Activated T-helper 1 cell treated with anti-CD3 and anti-CD28 coated beads, Interleukin-2, amount 50 U/mL, for 16 hours (primary cell): ENCODE results near the gene BMPR1B.

Source experiments
- DNase-seq, 2 donors: peaks; one replicate each; pipeline ENCODE4 v3.0.0-alpha.2; 2020; ENCODE audit warnings: low read depth in 1 of 2, low spot score in 1 of 2

The BMPR1B gene

DNA sequence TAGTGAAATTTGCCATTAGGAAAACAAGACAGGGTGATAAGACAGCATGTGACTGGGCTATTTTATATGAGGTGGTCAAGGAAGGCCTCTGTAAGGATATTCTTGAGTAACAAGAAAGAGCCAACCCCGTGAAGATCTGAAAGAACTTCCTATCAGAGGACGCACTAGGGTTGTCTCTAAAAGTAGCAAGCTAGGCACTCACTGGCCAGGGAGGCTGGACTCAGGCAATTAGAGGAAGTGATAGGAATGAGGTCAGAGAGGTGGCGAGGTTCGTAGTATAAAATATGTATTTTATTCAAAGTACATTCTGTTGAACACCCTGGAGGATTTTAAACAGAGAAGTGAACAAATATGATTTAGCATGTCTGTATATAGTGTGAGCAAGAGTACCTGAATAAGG, 4.6 kb downstream of the BMPR1B start:
- no peak for DNase-seq

DNA sequence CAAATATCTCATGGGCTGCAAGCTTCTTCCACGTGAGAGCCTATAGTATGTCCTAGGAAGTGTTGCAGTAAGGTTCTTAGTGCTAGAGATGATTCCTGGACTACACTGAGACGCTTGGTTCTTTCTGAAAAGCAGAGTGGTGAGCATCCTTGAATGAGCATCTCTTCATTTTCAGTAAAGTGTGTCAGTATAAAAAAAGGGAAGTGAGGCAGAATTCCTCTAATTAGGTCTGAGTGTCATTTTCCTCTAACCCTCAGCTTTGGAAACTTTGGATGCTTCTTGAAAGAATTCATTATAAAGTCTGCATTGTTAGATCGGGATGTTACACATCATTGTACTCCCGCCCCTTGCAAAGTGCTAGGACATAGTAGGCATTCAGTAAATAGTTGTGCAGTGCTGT, 5.2 kb downstream of the BMPR1B start:
- DNase-seq: no peak

DNA sequence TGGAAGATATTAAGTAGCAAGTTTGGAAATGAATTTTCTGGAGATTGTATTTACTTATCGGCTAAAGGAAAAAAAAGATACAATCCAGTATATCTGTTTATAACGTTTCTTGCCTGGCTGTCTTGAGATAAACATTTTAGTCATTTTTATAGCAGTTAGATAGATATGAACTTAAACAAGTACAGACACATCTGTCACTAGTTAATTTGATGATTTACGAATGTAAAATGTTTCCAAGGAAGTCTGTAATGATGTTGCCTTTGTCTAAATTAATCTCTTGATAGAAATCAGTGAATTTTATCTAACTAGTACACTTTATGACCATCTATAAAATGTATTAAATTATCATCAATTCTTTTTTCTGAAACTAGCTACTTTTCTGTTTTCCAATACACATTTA, 5.7 kb downstream of the BMPR1B start:
- DNase-seq: no peak

DNA sequence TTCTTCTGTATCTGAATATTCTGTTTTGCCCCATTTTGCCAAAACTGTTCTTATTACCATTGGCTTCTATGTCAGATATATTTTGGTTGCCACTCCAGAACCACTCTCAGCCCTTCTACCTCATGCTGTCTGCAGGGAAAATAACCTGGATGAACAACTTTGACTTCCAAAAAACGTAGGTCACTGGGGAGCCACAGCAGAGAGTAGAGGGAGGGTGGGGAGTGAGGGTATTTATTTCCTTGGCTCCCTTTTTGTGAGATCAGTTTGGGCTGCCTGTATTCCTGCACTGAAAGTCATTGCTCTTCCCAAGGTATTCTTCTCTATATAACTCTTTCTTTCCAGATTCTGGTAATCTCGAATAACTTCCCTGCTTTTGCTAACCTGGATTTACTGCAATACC, 6.3 kb downstream of the BMPR1B start:
- no peak for DNase-seq

DNA sequence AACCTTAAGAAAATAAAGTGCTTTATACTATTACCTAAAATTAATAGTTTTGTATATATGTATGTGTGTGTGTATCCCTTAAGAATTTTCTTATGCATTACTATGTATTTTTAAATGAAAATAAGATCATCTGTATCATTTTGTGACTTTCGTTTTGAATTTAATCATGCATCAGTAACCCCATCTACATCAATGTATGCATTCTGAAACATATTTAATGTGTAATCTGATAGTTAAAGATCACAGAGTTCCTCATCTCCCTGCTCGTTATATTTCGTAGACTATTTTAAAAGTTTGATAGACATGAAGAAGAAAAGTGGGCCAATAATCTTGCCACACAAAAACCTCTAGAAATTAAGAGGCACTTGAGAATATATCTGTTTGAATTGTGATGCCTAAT, 7.4 kb downstream of the BMPR1B start:
- DNase-seq: no peak

DNA sequence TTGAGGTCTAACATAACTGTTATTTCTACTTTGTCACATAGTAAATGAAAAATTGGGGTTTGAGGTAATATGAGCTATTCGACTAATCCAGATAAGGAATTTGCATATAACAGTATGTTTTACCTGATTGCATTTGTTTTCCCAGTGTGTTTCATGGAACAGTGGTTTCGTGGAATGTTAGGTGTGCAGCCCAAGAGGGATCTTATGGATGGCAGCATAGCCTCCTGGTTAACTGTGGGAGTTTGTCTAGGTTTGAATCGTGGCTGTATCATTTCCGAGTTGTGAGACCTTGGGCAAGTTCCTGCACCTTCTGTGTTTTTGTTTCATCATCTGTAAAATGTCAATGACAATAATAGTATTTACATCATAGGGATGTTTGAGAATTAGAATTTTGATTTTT, 7.9 kb downstream of the BMPR1B start:
- no peak for DNase-seq

DNA sequence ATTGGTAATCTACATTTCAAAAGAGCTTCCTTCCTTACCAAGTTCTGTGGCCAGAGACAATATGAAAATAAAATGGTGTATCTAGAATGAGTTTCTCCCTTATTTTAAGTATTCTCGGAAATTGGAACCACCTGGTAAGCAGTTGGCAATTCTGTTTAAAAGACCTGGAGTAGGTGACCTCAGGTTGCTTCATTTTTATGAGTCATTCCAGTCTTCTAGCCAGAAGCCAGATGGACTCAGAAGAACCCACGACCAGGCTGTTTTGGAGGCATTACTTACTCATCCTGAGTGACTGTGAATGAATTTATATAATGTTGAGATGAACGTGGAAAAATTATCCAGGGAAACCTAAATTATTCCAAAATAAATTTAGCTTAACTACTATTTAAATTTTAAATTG, 9.1 kb downstream of the BMPR1B start:
- no peak for DNase-seq

DNA sequence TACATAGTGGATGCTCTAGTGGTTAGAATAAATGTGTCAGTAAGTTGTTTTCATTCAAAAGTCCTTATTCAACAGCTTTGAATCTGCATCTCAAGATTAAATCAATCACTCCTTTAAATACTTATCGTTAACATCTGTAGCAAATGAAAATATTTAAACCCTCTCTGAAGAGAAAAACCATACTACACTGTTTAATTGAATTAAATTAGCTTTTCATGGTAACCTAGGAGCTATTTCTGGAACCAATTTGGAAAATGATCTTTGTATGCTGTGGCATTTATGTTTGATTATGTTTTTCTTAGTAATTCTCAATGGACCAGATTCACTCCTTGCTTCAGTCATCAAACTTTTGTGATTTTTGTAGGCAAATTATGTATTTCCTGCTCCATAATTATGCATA, 9.7 kb downstream of the BMPR1B start:
- no peak for DNase-seq

DNA sequence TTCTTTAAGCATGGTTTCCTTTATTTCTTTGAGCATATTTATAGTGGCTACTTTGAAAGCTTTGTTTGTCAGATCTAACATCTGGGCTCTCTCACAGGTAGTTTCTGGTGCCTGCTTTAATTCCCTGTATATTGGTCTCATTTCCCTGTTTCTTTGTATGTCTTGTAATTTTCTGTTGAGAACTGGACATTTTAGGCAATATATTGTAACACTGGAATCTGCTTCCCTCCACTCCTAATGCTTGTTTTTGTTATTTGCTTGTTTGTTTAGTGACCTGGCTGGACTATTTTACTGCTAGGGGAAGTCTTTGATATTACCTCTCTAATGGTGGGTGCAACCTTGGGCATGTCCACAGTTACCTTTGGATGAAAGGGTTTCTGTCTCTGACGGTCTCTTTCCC, 25.0 kb downstream of the BMPR1B start:
- DNase-seq: no peak

DNA sequence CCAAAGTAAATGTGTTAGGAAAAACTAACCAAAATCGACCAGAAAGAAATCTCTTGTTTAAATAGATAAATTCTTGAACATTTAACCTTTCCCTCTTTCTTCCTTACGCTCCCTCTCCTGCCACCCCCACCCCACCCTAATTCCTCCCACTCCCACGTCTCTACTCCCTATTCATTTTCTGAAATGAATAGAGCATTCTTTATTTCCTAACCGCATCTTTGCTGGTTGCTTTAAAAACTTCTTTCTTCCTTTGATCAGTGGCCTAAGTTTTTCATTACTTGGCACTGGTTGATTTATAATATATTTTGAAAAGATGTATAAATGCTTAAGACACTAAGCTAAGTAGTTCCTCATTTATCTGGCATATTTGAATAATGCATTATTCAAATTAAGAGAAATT, 33.9 kb downstream of the BMPR1B start:
- DNase-seq: no peak

DNA sequence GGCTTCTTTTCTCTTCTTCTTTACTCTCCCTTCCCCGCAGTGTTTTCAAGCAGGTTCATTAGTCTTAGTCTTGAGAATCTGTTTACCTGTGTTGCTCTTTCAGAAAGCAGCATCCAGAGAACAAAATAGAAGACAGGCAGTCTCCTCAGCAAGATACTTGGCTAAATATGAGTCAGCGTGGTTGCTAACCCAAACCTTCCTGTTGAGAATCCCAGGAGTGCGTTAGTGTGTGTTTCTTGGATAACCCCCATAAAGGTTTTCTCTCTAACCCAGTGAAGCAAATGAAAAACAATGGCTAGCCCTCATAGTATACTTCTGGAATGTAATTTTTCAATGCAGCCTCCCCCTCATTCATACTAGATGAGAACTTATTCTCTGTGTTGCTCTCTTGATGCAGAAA, 41.1 kb downstream of the BMPR1B start:
- DNase-seq: no peak

DNA sequence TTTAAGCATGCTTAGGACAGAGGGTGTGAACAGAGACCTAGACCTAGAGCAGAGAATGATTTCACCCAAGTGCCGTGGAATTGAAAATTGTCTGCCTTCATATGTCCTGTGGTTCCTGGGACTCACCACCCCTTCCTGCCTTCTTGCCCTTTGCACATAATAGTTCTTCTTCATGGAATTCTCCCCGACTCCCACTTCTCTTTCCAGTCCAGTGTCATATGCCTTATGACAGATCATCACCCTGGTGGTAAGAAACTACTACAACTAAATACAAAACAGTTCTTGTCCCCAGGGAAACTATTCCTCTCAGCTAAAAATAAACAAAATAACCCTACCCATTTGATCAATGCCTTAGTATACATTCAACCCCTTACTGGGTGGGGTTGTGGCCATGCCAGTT, 43.3 kb downstream of the BMPR1B start:
- no peak for DNase-seq

DNA sequence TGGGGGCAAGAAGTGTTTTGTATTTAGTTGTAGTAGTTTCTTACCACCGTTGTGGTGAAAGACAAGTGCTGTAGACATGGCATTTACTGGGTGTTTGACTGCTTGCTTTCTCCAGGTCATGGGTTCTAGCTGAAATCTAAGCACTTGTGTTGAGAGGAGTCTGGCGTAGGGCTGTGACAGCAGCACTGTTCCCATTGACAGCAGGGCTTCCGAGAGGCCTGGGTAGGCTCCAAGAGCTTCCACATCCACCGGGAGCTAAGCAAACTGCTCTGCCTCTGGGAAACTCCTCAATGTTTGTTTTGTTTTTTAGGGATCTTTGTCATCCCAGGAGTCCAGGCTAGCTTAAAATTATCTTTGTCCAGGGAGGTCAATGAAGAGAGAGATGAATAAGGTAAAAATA, 44.3 kb downstream of the BMPR1B start:
- no peak for DNase-seq

DNA sequence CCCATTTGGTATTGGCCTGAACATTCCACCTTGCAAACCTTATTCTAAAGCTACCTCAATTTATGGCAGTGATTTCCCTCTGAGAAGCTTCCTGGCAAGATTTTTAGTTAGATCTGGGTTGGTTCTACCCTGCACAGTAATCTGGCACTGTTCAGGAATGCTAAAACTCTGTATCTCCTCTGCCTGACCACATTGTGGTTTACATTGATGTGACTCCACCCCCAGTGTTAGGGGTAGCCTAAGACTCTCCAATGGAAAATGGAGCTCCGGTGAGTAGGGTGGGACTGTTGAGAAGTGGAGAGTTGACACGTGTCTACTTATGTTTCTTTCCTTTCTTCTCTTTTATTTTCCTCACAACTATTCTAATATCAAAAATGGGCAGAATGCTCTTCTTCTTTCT, 45.4 kb downstream of the BMPR1B start:
- DNase-seq: no peak

DNA sequence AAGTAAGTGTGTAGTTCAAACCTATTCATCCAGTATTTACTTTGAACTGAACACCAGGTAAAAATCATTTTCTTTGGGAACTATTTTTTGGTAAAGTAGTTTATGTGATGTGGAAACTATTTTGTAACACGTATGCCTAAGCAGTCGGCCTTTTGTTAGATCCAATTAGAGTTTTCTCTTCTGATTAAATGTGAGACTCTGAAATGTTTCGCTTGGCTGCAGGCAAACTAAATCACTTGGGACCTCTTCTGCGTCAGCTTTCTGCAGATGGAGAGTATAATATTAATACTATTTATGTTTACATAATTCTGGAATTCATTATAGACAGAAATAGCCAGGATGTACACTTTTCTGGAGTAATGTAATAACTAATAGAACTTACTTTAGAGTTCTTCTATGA, 46.9 kb downstream of the BMPR1B start:
- no peak for DNase-seq

DNA sequence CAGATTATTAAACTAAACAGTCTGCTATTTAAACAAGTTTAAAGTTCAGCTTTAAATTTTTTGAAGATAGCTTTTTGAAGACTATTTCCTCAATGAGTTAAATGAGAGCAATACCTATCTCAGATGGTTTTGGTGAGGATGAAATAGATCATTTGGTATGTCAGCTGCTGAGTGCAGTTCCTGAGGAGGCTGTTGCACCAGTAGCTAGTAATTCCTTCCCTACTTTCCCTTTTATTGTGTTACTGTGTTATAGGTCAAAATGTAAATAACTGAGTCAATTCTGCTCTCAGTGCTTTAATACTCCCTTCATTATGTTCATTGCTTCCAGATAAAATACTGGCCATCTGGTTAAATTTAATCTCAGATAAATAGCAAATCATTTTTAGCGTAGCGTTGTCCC, 48.6 kb downstream of the BMPR1B start:
- DNase-seq: no peak

DNA sequence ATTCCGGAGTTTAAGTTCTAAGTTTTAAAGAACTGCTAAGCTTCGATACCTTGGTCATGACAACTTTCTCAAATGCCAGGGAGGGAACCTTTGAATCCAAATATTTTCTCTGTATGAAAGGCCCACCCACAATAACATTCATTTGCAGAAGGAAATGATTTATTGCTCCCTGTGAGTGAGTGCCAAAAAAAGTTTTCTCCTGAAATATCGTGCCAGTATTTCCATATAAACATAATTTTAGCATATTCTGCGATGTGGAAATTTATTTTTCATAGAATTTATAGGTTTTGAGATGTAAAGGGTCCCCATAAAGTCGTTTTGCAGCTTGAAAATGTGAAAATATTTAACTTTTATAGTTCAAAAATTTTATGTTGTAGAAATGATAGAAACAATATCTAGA, 53.9 kb downstream of the BMPR1B start:
- DNase-seq: no peak

DNA sequence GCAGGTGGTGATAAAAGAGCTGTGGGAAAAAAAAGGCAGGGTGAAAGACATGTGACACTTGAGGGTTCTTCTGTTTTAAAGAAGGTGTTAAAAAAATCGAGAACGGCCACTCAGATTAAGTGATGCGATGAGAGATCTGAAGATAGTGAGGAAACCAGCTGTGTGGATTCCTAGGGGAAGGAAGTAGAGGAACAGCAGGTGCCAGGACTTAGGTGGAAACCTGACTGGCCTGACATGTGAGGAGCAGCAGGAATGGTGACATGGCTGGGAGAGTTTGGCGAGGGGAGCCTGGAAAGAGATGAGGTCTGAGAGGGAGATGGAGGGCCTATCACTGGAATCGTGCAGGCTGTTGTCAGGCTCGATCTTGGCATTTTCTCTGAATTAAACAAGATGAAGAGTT, 55.5 kb downstream of the BMPR1B start:
- no peak for DNase-seq

DNA sequence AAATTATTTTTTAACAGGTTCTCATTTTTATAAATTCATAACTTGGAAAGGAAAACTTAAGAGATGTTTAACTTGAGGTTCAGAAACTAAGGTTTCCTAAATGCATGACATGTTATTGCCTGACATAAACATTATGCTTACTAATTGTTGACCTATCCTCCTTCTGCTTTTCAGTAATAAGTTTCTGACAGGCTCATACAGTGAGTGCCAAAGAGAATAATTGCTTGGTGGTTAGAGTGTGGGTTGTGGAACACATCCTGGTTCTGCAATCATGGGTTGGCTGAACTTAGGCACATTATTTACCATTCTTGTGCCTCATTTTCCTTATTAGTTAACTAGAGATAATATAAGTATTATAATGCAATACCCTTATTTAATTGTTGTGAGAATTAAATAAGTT, 56.5 kb downstream of the BMPR1B start:
- no peak for DNase-seq

DNA sequence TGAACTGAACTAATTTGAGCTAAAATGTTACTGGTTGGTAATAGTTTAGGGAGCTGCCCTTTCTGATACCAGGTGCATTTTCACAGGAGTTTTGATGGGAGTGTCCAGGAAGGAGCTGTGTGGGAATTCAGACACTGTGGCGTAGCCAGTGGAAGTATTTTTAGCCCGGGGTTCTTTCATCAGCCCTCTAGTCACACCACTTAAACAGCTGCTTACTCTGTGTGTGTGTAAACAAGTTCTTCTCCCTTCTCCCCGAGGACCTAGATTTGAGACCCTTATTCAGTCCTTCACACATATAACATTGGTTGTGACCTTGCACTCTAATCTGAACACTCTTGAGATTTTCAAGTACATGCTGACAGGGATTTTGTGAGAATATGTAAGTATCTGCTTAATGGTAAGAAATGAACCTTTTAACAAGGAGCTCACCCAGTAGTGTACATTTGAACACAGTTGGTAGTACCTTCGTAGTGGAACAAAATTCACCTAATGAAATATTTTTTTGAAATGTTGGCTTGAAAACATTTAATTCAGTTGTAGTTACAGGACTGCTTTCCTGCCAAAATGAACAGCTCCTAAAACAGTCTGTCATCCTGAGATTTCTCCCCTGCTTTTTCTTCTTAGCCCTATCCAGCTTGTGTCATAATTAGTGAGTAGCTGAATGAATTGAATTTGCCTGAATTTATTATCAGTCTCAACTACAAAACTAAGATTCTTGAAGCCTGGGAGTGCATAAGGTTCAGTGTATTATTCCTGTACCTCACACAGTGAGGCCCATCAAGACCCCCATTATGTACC, 61.8 kb downstream of the BMPR1B start:
- no peak for DNase-seq

DNA sequence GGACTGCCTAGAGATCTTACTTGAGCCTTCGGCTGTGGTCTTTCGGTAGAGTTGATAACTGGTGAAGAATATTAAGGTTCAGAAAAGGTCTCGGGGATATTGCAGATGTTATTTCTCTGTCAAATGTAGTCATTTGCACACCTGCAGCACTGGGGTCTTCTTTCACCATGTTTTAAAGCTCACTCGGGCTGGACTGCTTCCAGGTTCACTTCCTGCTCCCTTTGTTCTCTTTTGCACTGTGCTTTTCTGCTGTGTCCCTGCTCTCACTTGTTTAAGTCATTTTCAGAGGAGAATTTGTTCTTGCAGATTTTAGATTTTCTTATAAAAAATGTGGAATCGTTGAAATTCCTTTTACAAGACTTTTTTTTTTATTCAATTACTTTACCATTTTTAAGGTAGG, 68.5 kb downstream of the BMPR1B start:
- DNase-seq: no peak

DNA sequence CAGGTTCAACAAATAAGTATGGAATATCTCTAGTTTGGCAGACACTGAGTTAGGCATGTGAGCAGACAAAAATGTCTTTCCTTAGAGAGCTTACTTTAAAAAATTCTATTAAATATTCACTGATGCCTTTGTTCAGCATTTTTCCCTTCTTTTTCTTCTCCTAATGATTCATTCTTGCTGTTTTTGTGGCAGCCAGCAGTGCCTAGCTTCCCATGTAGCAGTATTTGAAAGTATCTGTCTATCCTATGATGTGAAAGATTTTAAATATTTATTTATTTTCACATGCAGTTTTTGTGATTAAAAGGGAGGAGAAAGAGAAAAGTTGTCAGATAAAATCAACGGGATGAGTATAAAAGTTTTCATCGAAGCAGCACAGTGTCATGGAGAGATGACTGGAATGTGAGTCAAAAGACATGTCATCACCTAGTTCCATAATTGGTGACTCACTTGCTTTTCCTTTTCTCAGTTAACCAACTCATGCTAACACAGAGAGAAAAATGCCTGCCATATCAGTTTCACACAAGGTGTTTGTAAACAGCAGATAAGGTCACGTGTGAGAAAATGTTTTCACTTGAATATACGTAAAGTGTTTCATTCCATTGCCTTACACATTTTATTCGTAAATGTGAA, 69.8 kb downstream of the BMPR1B start:
- DNase-seq: no peak

DNA sequence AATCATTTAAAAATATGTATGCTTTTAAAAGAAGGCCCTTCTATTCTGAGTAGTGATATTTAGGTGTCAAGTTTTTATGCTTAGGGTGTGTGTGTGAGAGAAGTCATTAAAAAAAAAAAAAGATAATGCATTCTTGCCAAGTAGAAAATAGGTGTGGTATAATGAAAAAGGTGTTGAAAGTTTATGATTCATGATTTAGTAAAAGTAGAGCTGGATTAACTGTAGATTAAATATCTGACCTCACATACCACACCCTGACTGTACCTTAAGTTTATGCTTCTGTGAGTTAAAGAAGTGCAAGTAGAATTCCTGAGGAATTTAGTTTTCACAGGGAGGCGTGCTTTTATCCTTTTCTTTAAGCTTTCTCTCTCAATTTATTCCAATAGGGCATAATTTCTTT, 71.1 kb downstream of the BMPR1B start:
- DNase-seq: no peak
